ENCODE measurements around the gene CNST. TPM values are rescaled to one million over a fixed set of nuclear protein-coding genes. Genes with fewer than 3 reads are reported as not detected.

CNST gene
- total and polyA plus RNA-seq, 9 of the 15 experiments (the other 6 are each of a cell fraction or from before 2014, with no cell fraction given): 17.0 to 55.3 (median 30.8) TPM

- ATAC-seq (peak; percentile 70), DNase-seq (ENCODE audit: extremely low read depth in 1 of 4, low spot score in 3 of 4) (peak in 1 of 4 experiments; percentile 24), FAIRE-seq (no peak)
- WGBS (ENCODE audit: insufficient coverage, low coverage, missing lambda C conversion rate): 49% methylated on average over 14 of the region's 14 CpGs
- in situ Hi-C loops (cut with MboI) (no loop called here), intact Hi-C loops (cut with micrococcal nuclease) (no loop called here)
- H3K4me2 ChIP-seq (ENCODE audit: insufficient read depth, low read length): no peak overlapping the region
- H3K79me2 ChIP-seq (ENCODE audit: control insufficient read depth, insufficient read depth, low read length): no peaks in the 10 kb centered on the region
- ChIA-PET POLR2A (interaction anchor here (1.5 kb wide), 1 partner anchor 11 kb away, joined by 3 read pairs; no protein-coding TSS in a partner anchor), CTCF (ENCODE audit: low intra/inter-chr PET ratio) (no interaction called here)
- BruUV-seq (replicated peaks): no TSS peak
- H3K27me3 ChIP-seq (ENCODE audit: control insufficient read depth in 2 of 2, insufficient read depth in 2 of 2, low read length in 2 of 2): no peaks in the 10 kb centered on the region; a peak in 1 of 5 replicates
- no peak overlapping the region for H3K4me3 ChIP-seq
- no peak overlapping the region for H3K27ac ChIP-seq (ENCODE audit: extremely low read depth, low read depth, low read length)
- no peaks in the 10 kb centered on the region for H4K20me1 ChIP-seq (replicated peaks; ENCODE audit: control insufficient read depth, insufficient read depth, low read length)
- no peak overlapping the region for H3K9ac ChIP-seq (ENCODE audit: insufficient read depth in 1 of 2, low read depth in 2 of 2, low read length in 2 of 2)
- H3K36me3 ChIP-seq (ENCODE audit: control insufficient read depth, insufficient read depth, low read length): no peaks in the 10 kb centered on the region
- H3K9me1 ChIP-seq (ENCODE audit: control insufficient read depth, insufficient read depth, low read length): no peaks in the 10 kb centered on the region
- peaks cover 0 to 7% of the 10 kb centered on the region in 2 experiments; a peak in 3 of 5 replicates for H3K4me1 ChIP-seq (replicated peaks in 1 of 2; ENCODE audit: control insufficient read depth in 2 of 2, insufficient read depth in 2 of 2, low read length in 2 of 2)
- no peaks in the 10 kb centered on the region for H3K9me3 ChIP-seq (replicated peaks; ENCODE audit: control insufficient read depth, insufficient read depth, low read depth, low read length)
- no peak overlapping the region for H2AFZ ChIP-seq (ENCODE audit: low read depth, low read length)
- no peak for TF ChIP-seq MCM5 (IDR thresholded peaks at IDR 0.05; ENCODE audit: low read depth)
- TF ChIP-seq ZSCAN32 (CRISPR knock-in tag; IDR thresholded peaks at IDR 0.05): no peak
- TF ChIP-seq DACH1 (IDR thresholded peaks at IDR 0.05; ENCODE audit: partially characterized antibody): no peak
- no peak for TF ChIP-seq NR4A1 (CRISPR knock-in tag; IDR thresholded peaks at IDR 0.05)
- TF ChIP-seq NR4A1 (tag; IDR thresholded peaks at IDR 0.05): no peak
- TF ChIP-seq BRD9 (IDR thresholded peaks at IDR 0.05; ENCODE audit: low read depth, partially characterized antibody): no peak
- no peak for TF ChIP-seq HMG20B (CRISPR knock-in tag; IDR thresholded peaks at IDR 0.05)
- no peak for TF ChIP-seq ZNF77 (CRISPR knock-in tag; IDR thresholded peaks at IDR 0.05)
- TF ChIP-seq RREB1 (CRISPR knock-in tag; IDR thresholded peaks at IDR 0.05): no peak
- TF ChIP-seq HSF4 (CRISPR knock-in tag; IDR thresholded peaks at IDR 0.05; ENCODE audit: borderline replicate concordance): no peak
- TF ChIP-seq SMAD2 (IDR thresholded peaks at IDR 0.05; ENCODE audit: low read depth, low read length): no peak
- TF ChIP-seq KDM4B (IDR thresholded peaks at IDR 0.05; ENCODE audit: borderline replicate concordance in 2 of 2, low read depth in 1 of 2): no peak
- no peak for TF ChIP-seq ZNF639 (CRISPR knock-in tag; conservative IDR thresholded peaks at IDR 0.05 in 1 of 2, IDR thresholded peaks at IDR 0.05 in 1 of 2)
- TF ChIP-seq ZBTB33 (CRISPR knock-in tag; IDR thresholded peaks at IDR 0.05): peak; percentile 52; the same call in 1 of the 2 replicates
Measured at GRCh38 chr1:246687002-246687401, 120.7 kb downstream of the CNST start.

Data from K562 (cell line).